HFFc6 (cell line): ENCODE data around the gene PIKFYVE. TPM values are rescaled to one million over a fixed set of nuclear protein-coding genes. Genes with fewer than 3 reads are reported as not detected.

Experiments
- DNase-seq: peaks from one replicate; pipeline ENCODE4 v3.0.0-alpha.2; 2018
- H3K27ac Mint-ChIP-seq: 2 replicates; pipeline ENCODE4 v1.8.0; 2020; ENCODE audit warnings: mild to moderate bottlenecking, mixed read lengths
- H3K27me3 Mint-ChIP-seq: 2 replicates; pipeline ENCODE4 v1.8.0; 2021; ENCODE audit warnings: mild to moderate bottlenecking, moderate library complexity, mixed read lengths; ENCODE audit not compliant: insufficient read depth
- H3K36me3 Mint-ChIP-seq: 2 replicates; pipeline ENCODE4 v1.8.0; 2021; ENCODE audit warnings: low read depth, mixed read lengths
- H3K4me1 Mint-ChIP-seq: 2 replicates; pipeline ENCODE4 v1.8.0; 2020; ENCODE audit warnings: low read depth, mixed read lengths
- H3K4me3 Mint-ChIP-seq: 2 replicates; pipeline ENCODE4 v1.8.0; 2020; ENCODE audit warnings: mild to moderate bottlenecking, moderate library complexity, mixed read lengths
- H3K9me3 Mint-ChIP-seq: 2 replicates; pipeline ENCODE4 v1.8.0; 2020; ENCODE audit warnings: mild to moderate bottlenecking, mixed read lengths
- CTCF ChIP-seq: fragments of 200-600 bp; sonication (generic); IDR thresholded peaks from 2 replicates; pipeline ENCODE4 v1.5.0; 2021; ENCODE audit warnings: antibody characterized with exemption, mild to moderate bottlenecking
- total RNA-seq, 6 experiments: library from RNA; stranded (reverse); fragmentation: NEBNext Ultra II Directional; extraction: Animal tissue kit (Norgen Biotek cat#: 25700); gene quantifications; 2 replicates in 1 of 6; 3 replicates in 5 of 6; pipeline ENCODE4 v1.2.3, GENCODE V29; 2021

The PIKFYVE gene
- total RNA-seq, 6 experiments from 2014 or later: 17.2 to 22.0 (median 20.2) TPM

- Mint-ChIP-seq H3K36me3 (peaks cover 24% of the 10 kb centered on the region), H3K4me1 (peaks cover 8% of the 10 kb centered on the region)
Observed at GRCh38 chr2:208296610-208297009, 30.6 kb downstream of the PIKFYVE start.

GRCh38 chr2:208297961-208298360 lies 31.9 kb downstream of the PIKFYVE start:
- Mint-ChIP-seq H3K27me3 (no peaks in the 10 kb centered on the region), H3K4me3 (no peak overlapping the region), H3K36me3 (peaks cover 17% of the 10 kb centered on the region), H3K4me1 (peaks cover 8% of the 10 kb centered on the region), H3K9me3 (no peaks in the 10 kb centered on the region), H3K27ac (no peak overlapping the region)
- TF ChIP-seq CTCF: no peak
- DNase-seq: no peak

More at GRCh38 chr2:208296610-208297009, 30.6 kb downstream of the PIKFYVE start:
- H3K9me3 Mint-ChIP-seq: no peaks in the 10 kb centered on the region
- H3K27me3 Mint-ChIP-seq: no peaks in the 10 kb centered on the region
- no peak overlapping the region for H3K27ac Mint-ChIP-seq
- TF ChIP-seq CTCF: no peak
- no peak for DNase-seq
- no peak overlapping the region for H3K4me3 Mint-ChIP-seq

- no peak for TF ChIP-seq CTCF
- H3K4me1 Mint-ChIP-seq: peaks cover 10% of the 10 kb centered on the region
- H3K27ac Mint-ChIP-seq: no peak overlapping the region
- H3K9me3 Mint-ChIP-seq: no peaks in the 10 kb centered on the region
- DNase-seq: no peak
- H3K4me3 Mint-ChIP-seq: no peak overlapping the region
- no peaks in the 10 kb centered on the region for H3K27me3 Mint-ChIP-seq
- peaks cover 20% of the 10 kb centered on the region for H3K36me3 Mint-ChIP-seq
Observed at GRCh38 chr2:208300847-208301618, 35.0 kb downstream of the PIKFYVE start.

GRCh38 chr2:208304157-208304556 lies 38.1 kb downstream of the PIKFYVE start:
- H3K27ac Mint-ChIP-seq: no peak overlapping the region
- H3K4me3 Mint-ChIP-seq: no peak overlapping the region
- no peak for TF ChIP-seq CTCF
- peaks cover 29% of the 10 kb centered on the region for H3K36me3 Mint-ChIP-seq
- no peak for DNase-seq
- H3K4me1 Mint-ChIP-seq: peaks cover 9% of the 10 kb centered on the region
- no peaks in the 10 kb centered on the region for H3K9me3 Mint-ChIP-seq
- H3K27me3 Mint-ChIP-seq: no peaks in the 10 kb centered on the region

- no peak overlapping the region for H3K27ac Mint-ChIP-seq
- H3K9me3 Mint-ChIP-seq: no peaks in the 10 kb centered on the region
- H3K4me1 Mint-ChIP-seq: peaks cover 9% of the 10 kb centered on the region
- TF ChIP-seq CTCF: no peak
- DNase-seq: no peak
- H3K4me3 Mint-ChIP-seq: no peak overlapping the region
- H3K36me3 Mint-ChIP-seq: peaks cover 29% of the 10 kb centered on the region
- H3K27me3 Mint-ChIP-seq: no peaks in the 10 kb centered on the region
Observed at GRCh38 chr2:208304695-208305094, 38.6 kb downstream of the PIKFYVE start.
